Neutrophil (primary cell): ENCODE data around the gene NKPD1.

Experiments
- H3K27ac ChIP-seq: fragments of 200-600 bp; sonication (generic); 2 replicates; pipeline ENCODE4 v1.5.1; 2016; ENCODE audit warnings: mild to moderate bottlenecking, moderate library complexity
- H3K27me3 ChIP-seq: fragments of 200-600 bp; sonication (generic); 2 replicates; pipeline ENCODE4 v1.6.0; 2016; ENCODE audit warnings: mild to moderate bottlenecking
- H3K36me3 ChIP-seq: fragments of 200-600 bp; sonication (generic); 2 replicates; pipeline ENCODE4 v1.5.1; 2017
- H3K4me1 ChIP-seq, 2 experiments: fragments of 200-600 bp in 1 of 2; sonication (generic) in 1 of 2; 1 replicate in 1 of 2; 2 replicates in 1 of 2; pipeline versions ENCODE4 v1.5.1 to v1.6.1; 2013 to 2016; ENCODE audit warnings: low read depth in 1 of 2, low read length in 1 of 2, mild to moderate bottlenecking in 1 of 2, moderate library complexity in 1 of 2; ENCODE audit not compliant: control insufficient read depth in 1 of 2, insufficient read depth in 1 of 2
- H3K4me3 ChIP-seq, 2 experiments: fragments of 200-600 bp in 1 of 2; sonication (generic) in 1 of 2; 1 replicate in 1 of 2; 2 replicates in 1 of 2; pipeline ENCODE4 v1.5.1; 2013 to 2016; ENCODE audit warnings: low read depth in 1 of 2, low read length in 1 of 2, mild to moderate bottlenecking in 1 of 2, moderate library complexity in 1 of 2
- H3K9me3 ChIP-seq: fragments of 200-600 bp; sonication (generic); 2 replicates; pipeline ENCODE4 v1.5.1; 2016
- TF ChIP-seq, protein P1 (sequence below): fragments of 200-600 bp; sonication (generic); IDR thresholded peaks from 2 replicates; pipeline ENCODE4 v1.5.1; 2016; ENCODE audit warnings: antibody characterized with exemption

Gene NKPD1

DNA sequence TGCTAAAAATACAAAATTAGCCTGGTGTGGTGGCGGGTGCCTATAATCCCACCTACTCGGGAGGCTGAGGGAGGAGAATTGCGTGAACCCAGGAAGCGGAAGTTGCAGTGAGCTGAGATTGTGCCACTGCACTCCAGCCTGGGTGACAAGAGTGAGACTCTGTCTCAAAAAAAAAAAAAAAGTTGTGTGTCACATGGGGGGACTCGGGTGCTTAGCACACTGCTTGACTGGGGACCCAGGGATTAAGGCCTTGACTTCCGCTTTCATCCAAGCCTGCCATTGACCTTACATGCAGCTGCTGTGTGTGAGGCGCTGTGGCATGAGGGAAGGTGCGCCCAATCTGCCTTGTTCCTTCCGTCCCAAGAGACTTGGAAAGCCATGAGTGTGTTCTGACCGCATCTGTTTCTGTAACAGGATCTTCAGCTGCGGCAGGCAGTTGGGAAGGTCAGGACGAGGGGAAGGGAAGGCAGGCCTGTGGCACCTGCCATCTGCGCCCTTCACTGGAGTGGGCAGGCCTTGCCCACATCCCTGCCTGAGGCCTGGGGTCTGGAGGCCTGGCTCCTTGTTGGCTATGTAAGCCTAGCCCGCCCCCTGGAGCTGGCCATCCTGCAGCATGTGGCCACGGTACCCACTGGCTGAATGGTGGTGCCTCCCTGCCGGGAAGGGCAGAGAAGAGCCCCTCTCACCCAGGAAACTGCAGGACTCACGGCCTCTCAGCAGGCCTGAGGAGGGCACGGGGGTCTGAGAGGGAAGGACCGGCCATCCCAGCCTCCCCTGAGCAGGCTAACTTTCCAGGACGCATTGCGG is 44.8 kb downstream of the NKPD1 start:
- Histone ChIP-seq H3K27ac (peak overlapping the region; percentile 89), H3K36me3 (no peaks in the 10 kb centered on the region), H3K27me3 (no peaks in the 10 kb centered on the region), H3K4me3 (peak overlapping the region; percentile 24), H3K9me3 (no peaks in the 10 kb centered on the region), H3K4me1 (peaks cover 54 to 62% of the 10 kb centered on the region in 2 experiments)
- TF ChIP-seq, protein P1, sequence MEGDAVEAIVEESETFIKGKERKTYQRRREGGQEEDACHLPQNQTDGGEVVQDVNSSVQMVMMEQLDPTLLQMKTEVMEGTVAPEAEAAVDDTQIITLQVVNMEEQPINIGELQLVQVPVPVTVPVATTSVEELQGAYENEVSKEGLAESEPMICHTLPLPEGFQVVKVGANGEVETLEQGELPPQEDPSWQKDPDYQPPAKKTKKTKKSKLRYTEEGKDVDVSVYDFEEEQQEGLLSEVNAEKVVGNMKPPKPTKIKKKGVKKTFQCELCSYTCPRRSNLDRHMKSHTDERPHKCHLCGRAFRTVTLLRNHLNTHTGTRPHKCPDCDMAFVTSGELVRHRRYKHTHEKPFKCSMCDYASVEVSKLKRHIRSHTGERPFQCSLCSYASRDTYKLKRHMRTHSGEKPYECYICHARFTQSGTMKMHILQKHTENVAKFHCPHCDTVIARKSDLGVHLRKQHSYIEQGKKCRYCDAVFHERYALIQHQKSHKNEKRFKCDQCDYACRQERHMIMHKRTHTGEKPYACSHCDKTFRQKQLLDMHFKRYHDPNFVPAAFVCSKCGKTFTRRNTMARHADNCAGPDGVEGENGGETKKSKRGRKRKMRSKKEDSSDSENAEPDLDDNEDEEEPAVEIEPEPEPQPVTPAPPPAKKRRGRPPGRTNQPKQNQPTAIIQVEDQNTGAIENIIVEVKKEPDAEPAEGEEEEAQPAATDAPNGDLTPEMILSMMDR = no peak

- Histone ChIP-seq H3K27me3 (no peaks in the 10 kb centered on the region), H3K4me1 (peaks cover 57 to 68% of the 10 kb centered on the region in 2 experiments), H3K4me3 (no peak overlapping the region), H3K36me3 (no peaks in the 10 kb centered on the region), H3K27ac (peak overlapping the region; percentile 89), H3K9me3 (no peaks in the 10 kb centered on the region)
- TF ChIP-seq, protein P1 = no peak
These were observed 46.7 kb downstream of the NKPD1 start for GRCh38 chr19:45114116-45114515.

DNA sequence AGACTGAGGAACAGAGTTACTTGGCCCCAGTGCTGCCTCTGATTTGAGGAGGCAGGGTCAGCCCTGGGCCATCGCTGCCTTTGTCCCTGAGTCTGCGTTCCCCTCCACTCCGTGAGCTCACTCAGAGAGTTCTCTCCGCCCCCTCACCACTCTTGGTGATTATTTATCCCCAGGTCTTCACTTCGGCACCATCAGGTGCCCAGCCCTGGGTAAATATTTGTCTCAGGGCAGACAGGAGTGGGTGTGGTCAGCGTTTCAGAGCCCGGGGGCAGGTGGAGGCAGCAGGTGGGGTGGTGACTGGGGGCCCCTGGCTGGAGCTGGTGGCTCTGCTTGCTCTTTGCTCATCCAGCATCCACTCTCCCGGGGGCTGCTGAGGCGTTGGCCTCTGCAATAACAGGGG is 47.2 kb downstream of the NKPD1 start:
- TF ChIP-seq, protein P1 = no peak
- H3K27me3 ChIP-seq = no peaks in the 10 kb centered on the region
- peak overlapping the region; percentile 89 for H3K27ac ChIP-seq
- no peaks in the 10 kb centered on the region for H3K36me3 ChIP-seq
- H3K9me3 ChIP-seq = no peaks in the 10 kb centered on the region
- peaks cover 54 to 66% of the 10 kb centered on the region in 2 experiments for H3K4me1 ChIP-seq
- no peak overlapping the region for H3K4me3 ChIP-seq

DNA sequence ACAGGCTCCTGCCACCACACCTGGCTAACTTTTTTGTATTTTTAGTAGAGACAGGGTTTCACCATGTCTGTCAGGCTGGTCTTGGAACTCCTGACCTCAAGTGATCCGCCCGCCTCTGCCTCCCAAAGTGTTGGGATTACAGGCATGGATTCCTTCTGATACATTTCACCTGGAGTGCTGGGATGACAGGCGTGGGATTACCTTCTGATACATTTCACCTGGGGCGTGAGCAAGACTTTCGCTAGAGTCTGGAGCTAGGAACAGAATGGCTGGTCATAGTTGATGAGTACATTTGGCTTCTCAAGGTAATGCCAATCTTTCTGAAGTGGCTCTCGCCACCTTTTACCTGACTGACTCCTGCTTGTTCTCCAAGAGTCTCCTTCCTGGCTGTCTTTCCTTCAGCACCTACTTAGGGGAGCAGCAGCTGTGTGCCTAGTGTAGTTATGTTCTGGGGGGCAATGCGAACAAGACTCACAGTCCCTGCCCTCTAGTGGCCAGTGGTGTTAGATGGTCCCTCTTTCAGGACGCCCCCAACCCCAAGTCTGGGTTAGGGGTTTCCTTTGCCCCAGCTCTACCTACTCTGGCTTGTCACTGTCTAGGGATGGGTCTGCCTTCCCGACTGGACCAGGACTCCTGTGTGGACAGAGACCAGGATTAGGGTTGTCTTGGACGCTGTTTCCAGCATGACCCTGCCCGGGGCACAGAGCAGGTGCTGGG is 48.5 kb downstream of the NKPD1 start:
- no peaks in the 10 kb centered on the region for H3K27me3 ChIP-seq
- no peaks in the 10 kb centered on the region for H3K36me3 ChIP-seq
- H3K27ac ChIP-seq = no peak overlapping the region
- no peak overlapping the region for H3K4me3 ChIP-seq
- TF ChIP-seq, protein P1 = no peak
- no peaks in the 10 kb centered on the region for H3K9me3 ChIP-seq
- peaks cover 41 to 53% of the 10 kb centered on the region in 2 experiments for H3K4me1 ChIP-seq
